ENCODE results near the gene ARHGEF16.

Gene ARHGEF16

GRCh38 chr1:3476666-3477065 is 22.2 kb downstream of the ARHGEF16 start:
- peaks cover 5% of the 10 kb centered on the region for H3K36me3 ChIP-seq (ENCODE audit: control insufficient read depth, insufficient read depth, low read length)

DNA sequence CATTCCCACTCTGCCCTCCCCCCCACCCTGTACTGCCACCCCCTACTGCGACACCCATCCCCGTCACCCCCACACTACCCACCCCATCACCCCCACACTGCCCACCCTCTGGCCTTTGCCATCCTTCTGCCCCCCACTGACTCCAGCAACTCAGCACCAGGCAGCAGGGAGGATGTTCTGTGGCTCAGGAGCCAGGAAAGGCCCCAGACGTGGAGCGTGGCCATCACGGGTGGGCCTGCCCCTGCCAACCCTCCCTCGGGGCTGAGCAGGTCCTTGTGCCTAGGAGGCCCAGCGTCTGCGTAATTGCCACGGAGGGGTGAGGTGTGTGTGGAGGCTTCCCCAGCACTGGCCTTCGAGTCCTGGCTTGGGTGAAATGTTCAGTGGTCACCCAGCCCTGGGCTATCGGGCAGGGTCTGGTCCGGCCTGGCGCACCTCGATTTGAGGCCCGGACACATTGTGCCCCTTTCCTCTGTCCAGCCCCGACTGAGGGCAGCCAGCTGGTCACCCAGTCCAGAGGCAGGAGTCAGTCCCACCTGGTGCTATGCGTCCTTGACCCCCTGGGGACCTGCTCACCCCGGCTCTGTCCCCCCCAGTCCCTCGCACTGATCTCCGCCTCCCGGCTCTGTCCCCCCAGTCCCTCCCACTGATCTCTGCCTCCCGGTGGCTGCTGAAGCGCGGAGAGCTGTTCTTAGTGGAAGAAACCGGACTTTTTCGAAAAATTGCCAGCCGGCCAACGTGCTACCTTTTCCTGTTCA is 23.0 kb downstream of the ARHGEF16 start:
- H3K4me3 ChIP-seq (ENCODE audit: low read length), result no peak overlapping the region
- H3K36me3 ChIP-seq (ENCODE audit: control insufficient read depth, insufficient read depth, low read length), result peaks cover 5% of the 10 kb centered on the region
- H3K9ac ChIP-seq (ENCODE audit: low read length), result no peak overlapping the region
- no peaks in the 10 kb centered on the region for H3K27me3 ChIP-seq (ENCODE audit: control insufficient read depth, insufficient read depth, low read length)
- H3K9me3 ChIP-seq (ENCODE audit: control insufficient read depth, low read length), result no peaks in the 10 kb centered on the region
- peaks cover 17% of the 10 kb centered on the region for H3K4me1 ChIP-seq (ENCODE audit: control insufficient read depth, insufficient read depth, low read length)

More at GRCh38 chr1:3476666-3477065, 22.2 kb downstream of the ARHGEF16 start:
- Histone ChIP-seq H3K4me1 (ENCODE audit: control insufficient read depth, insufficient read depth, low read length) (peaks cover 12% of the 10 kb centered on the region), H3K9ac (ENCODE audit: low read length) (no peak overlapping the region), H3K4me3 (ENCODE audit: low read length) (no peak overlapping the region), H3K9me3 (ENCODE audit: control insufficient read depth, low read length) (no peaks in the 10 kb centered on the region), H3K27me3 (ENCODE audit: control insufficient read depth, insufficient read depth, low read length) (no peaks in the 10 kb centered on the region)

DNA sequence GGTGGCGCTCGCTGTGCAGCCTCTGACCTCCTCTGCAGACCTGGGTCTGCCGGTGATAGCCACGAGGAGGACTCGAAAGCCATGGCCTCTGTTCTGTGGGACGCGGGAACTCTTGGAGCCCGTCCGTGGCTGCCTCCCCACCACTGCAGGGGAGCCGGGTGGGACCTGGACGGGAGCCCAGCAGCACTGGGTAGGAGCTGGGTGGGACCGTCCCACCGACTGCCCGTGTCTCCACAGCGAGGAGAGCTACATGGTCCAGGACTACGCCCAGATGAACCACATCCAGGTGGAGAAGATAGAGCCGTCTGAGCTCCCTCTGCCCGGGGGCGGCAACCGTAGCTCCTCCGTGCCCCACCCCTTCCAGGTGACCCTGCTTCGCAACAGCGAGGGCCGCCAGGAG is 23.7 kb downstream of the ARHGEF16 start:
- no peaks in the 10 kb centered on the region for H3K27me3 ChIP-seq (ENCODE audit: control insufficient read depth, insufficient read depth, low read length)
- H3K9me3 ChIP-seq (ENCODE audit: control insufficient read depth, low read length), result no peaks in the 10 kb centered on the region
- no peak overlapping the region for H3K9ac ChIP-seq (ENCODE audit: low read length)
- H3K4me3 ChIP-seq (ENCODE audit: low read length), result no peak overlapping the region
- H3K36me3 ChIP-seq (ENCODE audit: control insufficient read depth, insufficient read depth, low read length), result peaks cover 5% of the 10 kb centered on the region
- H3K4me1 ChIP-seq (ENCODE audit: control insufficient read depth, insufficient read depth, low read length), result peaks cover 25% of the 10 kb centered on the region

- H3K27me3 ChIP-seq (ENCODE audit: control insufficient read depth, insufficient read depth, low read length), result no peaks in the 10 kb centered on the region
- H3K36me3 ChIP-seq (ENCODE audit: control insufficient read depth, insufficient read depth, low read length), result no peaks in the 10 kb centered on the region
- peaks cover 36% of the 10 kb centered on the region for H3K4me1 ChIP-seq (ENCODE audit: control insufficient read depth, insufficient read depth, low read length)
- H3K9me3 ChIP-seq (ENCODE audit: control insufficient read depth, low read length), result no peaks in the 10 kb centered on the region
- H3K4me3 ChIP-seq (ENCODE audit: low read length), result no peak overlapping the region
- no peak overlapping the region for H3K9ac ChIP-seq (ENCODE audit: low read length)
Measured at GRCh38 chr1:3479511-3480368, 25.3 kb downstream of the ARHGEF16 start.

DNA sequence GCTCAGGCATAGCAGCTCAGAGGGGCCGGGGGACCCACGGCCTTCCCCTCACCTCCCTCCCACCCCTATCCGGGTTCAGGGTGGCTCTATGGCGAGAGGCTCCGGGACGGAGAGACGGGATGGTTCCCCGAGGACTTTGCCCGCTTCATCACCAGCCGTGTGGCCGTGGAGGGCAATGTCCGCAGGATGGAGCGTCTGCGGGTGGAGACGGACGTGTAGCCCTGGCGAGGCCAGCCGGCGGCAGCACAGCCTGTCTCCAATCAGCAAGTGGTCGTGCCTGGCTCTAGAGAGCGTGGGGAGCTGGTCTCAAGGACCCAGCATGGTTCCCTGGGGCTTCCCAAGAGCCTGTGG is 25.9 kb downstream of the ARHGEF16 start:
- Histone ChIP-seq H3K36me3 (ENCODE audit: control insufficient read depth, insufficient read depth, low read length) (no peaks in the 10 kb centered on the region), H3K9ac (ENCODE audit: low read length) (no peak overlapping the region)

DNA sequence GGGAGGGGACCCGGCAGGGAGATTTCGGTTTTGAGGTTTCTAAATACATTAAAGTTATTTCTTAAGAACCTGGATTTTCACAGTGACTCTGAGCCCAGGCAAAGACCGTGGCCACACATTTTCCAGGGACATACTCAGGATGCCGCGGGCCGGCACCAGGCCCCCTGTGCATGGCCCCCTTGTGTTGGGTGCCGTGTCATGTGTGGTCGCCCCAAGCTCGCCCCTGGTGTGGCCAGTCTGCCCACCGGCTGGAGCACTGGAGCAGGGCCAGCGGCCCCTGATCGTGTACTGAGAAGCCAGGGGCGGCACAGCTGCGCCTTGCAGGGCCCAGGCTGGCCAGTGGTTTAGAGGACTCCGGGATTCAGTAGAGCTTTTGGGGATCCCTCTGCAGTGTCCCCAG is 26.6 kb downstream of the ARHGEF16 start:
- Histone ChIP-seq H3K4me3 (ENCODE audit: low read length) (no peak overlapping the region), H3K9me3 (ENCODE audit: control insufficient read depth, low read length) (no peaks in the 10 kb centered on the region), H3K36me3 (ENCODE audit: control insufficient read depth, insufficient read depth, low read length) (no peaks in the 10 kb centered on the region), H3K27me3 (ENCODE audit: control insufficient read depth, insufficient read depth, low read length) (no peaks in the 10 kb centered on the region), H3K4me1 (ENCODE audit: control insufficient read depth, insufficient read depth, low read length) (peaks cover 36% of the 10 kb centered on the region), H3K9ac (ENCODE audit: low read length) (no peak overlapping the region)

More for the DNA sequence above, 25.9 kb downstream of the ARHGEF16 start:
- Histone ChIP-seq H3K27me3 (ENCODE audit: control insufficient read depth, insufficient read depth, low read length) (no peaks in the 10 kb centered on the region), H3K9me3 (ENCODE audit: control insufficient read depth, low read length) (no peaks in the 10 kb centered on the region), H3K4me3 (ENCODE audit: low read length) (no peak overlapping the region), H3K4me1 (ENCODE audit: control insufficient read depth, insufficient read depth, low read length) (peaks cover 36% of the 10 kb centered on the region)

DNA sequence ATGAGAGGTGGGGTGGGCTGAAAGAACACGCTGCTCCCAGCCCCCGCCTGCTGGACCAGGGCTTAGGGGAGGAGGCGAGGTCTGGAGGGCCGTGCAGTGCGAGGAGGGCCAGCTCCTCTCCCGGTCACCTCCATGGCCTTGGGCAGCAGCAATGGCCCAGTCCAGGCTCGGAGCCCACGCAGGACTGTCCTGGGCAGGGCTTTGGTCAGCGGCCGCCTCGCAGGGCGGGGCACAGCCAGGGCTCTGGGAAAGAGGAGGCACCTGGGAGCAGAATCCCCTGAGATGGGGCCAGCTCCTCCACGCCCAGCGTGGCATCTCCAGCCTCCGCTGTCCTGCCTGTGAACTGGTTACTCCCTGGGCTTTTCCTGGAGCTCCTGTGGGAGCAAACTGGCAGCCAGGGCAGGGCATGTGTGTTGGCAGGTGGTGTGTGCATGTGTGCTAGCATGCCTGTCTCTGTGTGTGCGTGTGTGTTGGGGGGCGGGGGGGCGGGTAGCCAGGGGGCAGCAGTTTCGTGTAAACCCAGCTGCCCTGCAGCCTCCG is 27.4 kb downstream of the ARHGEF16 start:
- no peaks in the 10 kb centered on the region for H3K36me3 ChIP-seq (ENCODE audit: control insufficient read depth, insufficient read depth, low read length)

GRCh38 chr1:3482378-3482849 is 27.9 kb downstream of the ARHGEF16 start:
- H3K9ac ChIP-seq (ENCODE audit: low read length), result no peak overlapping the region
- H3K27me3 ChIP-seq (ENCODE audit: control insufficient read depth, insufficient read depth, low read length), result no peaks in the 10 kb centered on the region
- no peaks in the 10 kb centered on the region for H3K9me3 ChIP-seq (ENCODE audit: control insufficient read depth, low read length)
- no peak overlapping the region for H3K4me3 ChIP-seq (ENCODE audit: low read length)
- no peaks in the 10 kb centered on the region for H3K36me3 ChIP-seq (ENCODE audit: control insufficient read depth, insufficient read depth, low read length)
- H3K4me1 ChIP-seq (ENCODE audit: control insufficient read depth, insufficient read depth, low read length), result peaks cover 36% of the 10 kb centered on the region

More for the DNA sequence above, 27.4 kb downstream of the ARHGEF16 start:
- H3K4me1 ChIP-seq (ENCODE audit: control insufficient read depth, insufficient read depth, low read length), result peaks cover 36% of the 10 kb centered on the region
- no peaks in the 10 kb centered on the region for H3K9me3 ChIP-seq (ENCODE audit: control insufficient read depth, low read length)
- no peak overlapping the region for H3K9ac ChIP-seq (ENCODE audit: low read length)
- H3K27me3 ChIP-seq (ENCODE audit: control insufficient read depth, insufficient read depth, low read length), result no peaks in the 10 kb centered on the region
- H3K4me3 ChIP-seq (ENCODE audit: low read length), result no peak overlapping the region

DNA sequence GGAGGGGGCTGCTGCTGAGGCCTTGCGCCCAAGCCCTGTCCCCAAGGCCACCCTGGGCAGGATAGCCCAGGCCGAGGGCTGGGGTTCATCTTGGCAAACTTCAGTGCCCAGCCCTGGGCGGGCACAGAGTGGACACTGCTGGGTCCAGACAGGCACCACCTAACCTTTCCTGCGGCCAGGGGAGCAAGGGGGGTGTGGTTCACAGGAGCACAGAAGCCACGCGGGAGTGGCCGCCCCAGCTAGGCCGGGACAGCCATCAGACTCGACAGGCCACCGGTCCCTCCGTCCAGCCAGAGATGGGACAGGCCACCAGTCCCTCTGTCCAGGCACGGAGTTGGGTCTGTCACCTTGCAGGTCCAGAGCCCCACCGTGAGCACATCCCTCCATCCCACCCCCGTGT is 28.9 kb downstream of the ARHGEF16 start:
- H3K4me3 ChIP-seq (ENCODE audit: low read length), result no peak overlapping the region
- H3K9ac ChIP-seq (ENCODE audit: low read length), result no peak overlapping the region
- no peaks in the 10 kb centered on the region for H3K36me3 ChIP-seq (ENCODE audit: control insufficient read depth, insufficient read depth, low read length)
- no peaks in the 10 kb centered on the region for H3K9me3 ChIP-seq (ENCODE audit: control insufficient read depth, low read length)
- peaks cover 36% of the 10 kb centered on the region for H3K4me1 ChIP-seq (ENCODE audit: control insufficient read depth, insufficient read depth, low read length)
- H3K27me3 ChIP-seq (ENCODE audit: control insufficient read depth, insufficient read depth, low read length), result no peaks in the 10 kb centered on the region

GRCh38 chr1:3483801-3484444 is 29.5 kb downstream of the ARHGEF16 start:
- Histone ChIP-seq H3K9me3 (ENCODE audit: control insufficient read depth, low read length) (no peaks in the 10 kb centered on the region), H3K27me3 (ENCODE audit: control insufficient read depth, insufficient read depth, low read length) (no peaks in the 10 kb centered on the region), H3K4me1 (ENCODE audit: control insufficient read depth, insufficient read depth, low read length) (peaks cover 36% of the 10 kb centered on the region)

GRCh38 chr1:3485016-3485415 is 30.6 kb downstream of the ARHGEF16 start:
- Histone ChIP-seq H3K4me3 (ENCODE audit: low read length) (no peak overlapping the region), H3K27me3 (ENCODE audit: control insufficient read depth, insufficient read depth, low read length) (no peaks in the 10 kb centered on the region), H3K4me1 (ENCODE audit: control insufficient read depth, insufficient read depth, low read length) (peaks cover 33% of the 10 kb centered on the region), H3K9me3 (ENCODE audit: control insufficient read depth, low read length) (no peaks in the 10 kb centered on the region), H3K36me3 (ENCODE audit: control insufficient read depth, insufficient read depth, low read length) (no peaks in the 10 kb centered on the region), H3K9ac (ENCODE audit: low read length) (no peak overlapping the region)

More at GRCh38 chr1:3483801-3484444, 29.5 kb downstream of the ARHGEF16 start:
- Histone ChIP-seq H3K9ac (ENCODE audit: low read length) (no peak overlapping the region), H3K36me3 (ENCODE audit: control insufficient read depth, insufficient read depth, low read length) (no peaks in the 10 kb centered on the region), H3K4me3 (ENCODE audit: low read length) (no peak overlapping the region)

All from mucosa of stomach (tissue), 1 donor.